ENCODE results near the gene ANAPC13.

DNA sequence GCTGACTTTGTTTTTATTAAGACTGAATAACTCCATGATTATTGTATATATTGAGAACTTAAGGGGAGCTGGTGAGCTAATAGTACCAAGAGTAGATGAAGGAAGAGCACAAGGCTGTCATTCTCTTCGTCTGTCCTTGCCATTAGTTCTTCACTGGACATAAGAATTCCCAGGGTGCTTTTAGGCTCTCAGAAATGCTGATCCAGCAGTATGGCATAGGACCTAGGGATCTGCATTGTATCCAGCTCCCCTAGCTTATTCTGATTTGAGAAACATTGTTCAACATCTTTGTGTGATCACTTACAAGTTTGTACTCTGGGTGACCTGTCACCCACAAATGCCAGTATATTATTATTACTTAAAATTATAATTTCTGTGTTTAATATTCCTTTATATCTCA, 47.7 kb upstream of the ANAPC13 start:
- TF ChIP-seq RAD21 (IDR thresholded peaks at IDR 0.05; ENCODE audit: low read depth) = no peak
- TF ChIP-seq ZFX (IDR thresholded peaks at IDR 0.05) = no peak
- TF ChIP-seq CTCF (IDR thresholded peaks at IDR 0.05 in 2 of 3, conservative IDR thresholded peaks at IDR 0.05 in 1 of 3; ENCODE audit: borderline replicate concordance in 1 of 3, insufficient read depth in 1 of 3, low read depth in 2 of 3, low read length in 2 of 3) = no peak
- TF ChIP-seq SIN3A (IDR thresholded peaks at IDR 0.05; ENCODE audit: low read depth) = no peak

Measured in HCT116 (cell line).